HEK293 (cell line): ENCODE measurements around the gene MYZAP.
A peak's percentile ranks its signal among the peaks of the same experiment; 100 is the strongest.

Experiments used
- CTCF ChIA-PET: fragments of 350-600 bp; formaldehyde crosslinking; extraction: SDS; loops from one replicate; lab custom pipeline; 2021; ENCODE audit warnings: antibody characterized with exemption; lab: Yijun Ruan, JAX
- POLR2A ChIA-PET: fragments of 300-600 bp; formaldehyde crosslinking; extraction: SDS; loops from one replicate; lab custom pipeline; 2020; ENCODE audit warnings: antibody characterized with exemption, inconsistent platforms; lab: Yijun Ruan, JAX
- H3K27ac ChIP-seq: fragments of 200-500 bp; sonication (Bioruptor generic); 2 replicates; pipeline ENCODE4 v1.5.1; 2014; ENCODE audit warnings: low read depth, low read length, control low read depth, inconsistent platforms; ENCODE audit errors: extremely low read depth
- H3K36me3 ChIP-seq, 2 experiments: fragments of 200-500 bp in 1 of 2; sonication (Bioruptor generic) in 1 of 2; 1 replicate in 1 of 2; 2 replicates in 1 of 2; pipeline ENCODE4 v1.5.1; 2014 to 2017; ENCODE audit warnings: inconsistent platforms in 2 of 2, low read length in 2 of 2; ENCODE audit not compliant: control insufficient read depth in 2 of 2, insufficient read depth in 1 of 2
- H3K4me1 ChIP-seq: fragments of 200-500 bp; sonication (Bioruptor generic); 2 replicates; pipeline ENCODE4 v1.5.1; 2014; ENCODE audit warnings: mild to moderate bottlenecking, low read length, inconsistent platforms; ENCODE audit not compliant: control insufficient read depth, insufficient read depth
- H3K4me3 ChIP-seq: 2 replicates; pipeline ENCODE4 v1.5.1; 2011; ENCODE audit warnings: low read depth, mild to moderate bottlenecking, control low read depth, low read length, moderate library complexity
- H3K9me3 ChIP-seq: fragments of 200-500 bp; sonication (Bioruptor generic); 2 replicates; pipeline ENCODE4 v1.5.1; 2014; ENCODE audit warnings: low read depth, low read length, inconsistent platforms; ENCODE audit not compliant: control insufficient read depth, insufficient read depth
- BCL6B ChIP-seq: fragments of 450-650 bp; formaldehyde crosslinking; IDR thresholded peaks from 2 replicates; pipeline ENCODE4 v1.5.1; 2017; ENCODE audit warnings: missing biosample characterization, missing genetic modification characterization
- FEZF1 ChIP-seq: fragments of 450-650 bp; formaldehyde crosslinking; IDR thresholded peaks from 2 replicates; pipeline ENCODE4 v1.5.1; 2016; ENCODE audit warnings: missing biosample characterization, missing genetic modification characterization
- GFI1B ChIP-seq: fragments of 450-650 bp; formaldehyde crosslinking; IDR thresholded peaks from 2 replicates; pipeline ENCODE4 v1.5.1; 2016; ENCODE audit warnings: missing biosample characterization, missing genetic modification characterization
- OSR2 ChIP-seq: fragments of 450-650 bp; formaldehyde crosslinking; IDR thresholded peaks from 2 replicates; pipeline ENCODE4 v1.5.1; 2016; ENCODE audit warnings: missing biosample characterization, missing genetic modification characterization
- PRDM1 ChIP-seq: fragments of 450-650 bp; formaldehyde crosslinking; IDR thresholded peaks from 2 replicates; pipeline ENCODE4; 2016; ENCODE audit warnings: missing biosample characterization, missing genetic modification characterization
- SCRT2 ChIP-seq: fragments of 450-650 bp; formaldehyde crosslinking; IDR thresholded peaks from 2 replicates; pipeline ENCODE4 v1.5.1; 2016; ENCODE audit warnings: missing biosample characterization, missing genetic modification characterization
- ZBTB48 ChIP-seq: fragments of 450-650 bp; formaldehyde crosslinking; IDR thresholded peaks from 2 replicates; pipeline ENCODE4 v1.5.1; 2016; ENCODE audit warnings: missing biosample characterization, missing genetic modification characterization
- ZFP3 ChIP-seq: fragments of 450-650 bp; formaldehyde crosslinking; IDR thresholded peaks from 2 replicates; pipeline ENCODE4 v1.5.1; 2016; ENCODE audit warnings: low read depth, missing biosample characterization, missing genetic modification characterization
- ZNF10 ChIP-seq: fragments of 450-650 bp; formaldehyde crosslinking; IDR thresholded peaks from 2 replicates; pipeline ENCODE4 v1.5.1; 2017; ENCODE audit warnings: missing biosample characterization, missing genetic modification characterization
- ZNF2 ChIP-seq: fragments of 450-650 bp; formaldehyde crosslinking; IDR thresholded peaks from 2 replicates; pipeline ENCODE4 v1.5.1; 2016; ENCODE audit warnings: missing biosample characterization, missing genetic modification characterization
- ZNF266 ChIP-seq: fragments of 450-650 bp; formaldehyde crosslinking; IDR thresholded peaks from 2 replicates; pipeline ENCODE4 v1.5.1; 2016; ENCODE audit warnings: missing biosample characterization, missing genetic modification characterization, low read depth
- ZNF274 ChIP-seq, 2 experiments: fragments of 200-500 bp in 1 of 2; fragments of 450-650 bp in 1 of 2; sonication (Bioruptor generic) in 1 of 2; formaldehyde crosslinking in 1 of 2; IDR thresholded peaks; 2 replicates each; pipeline versions ENCODE4 v1.5.1 to v1.6.1; 2014 to 2016; ENCODE audit warnings: borderline replicate concordance in 1 of 2, inconsistent platforms in 1 of 2, low read length in 1 of 2, missing biosample characterization in 1 of 2, missing genetic modification characterization in 1 of 2
- ZNF394 ChIP-seq: fragments of 450-650 bp; formaldehyde crosslinking; IDR thresholded peaks from 2 replicates; pipeline ENCODE4 v1.5.1; 2016; ENCODE audit warnings: missing biosample characterization, missing genetic modification characterization, mild to moderate bottlenecking, moderate library complexity, borderline replicate concordance
- ZNF423 ChIP-seq: fragments of 450-650 bp; formaldehyde crosslinking; IDR thresholded peaks from 2 replicates; pipeline ENCODE4 v1.5.1; 2016; ENCODE audit warnings: missing biosample characterization, missing genetic modification characterization
- ZNF473 ChIP-seq: fragments of 450-650 bp; formaldehyde crosslinking; IDR thresholded peaks from 2 replicates; pipeline ENCODE4 v1.5.1; 2017; ENCODE audit warnings: missing biosample characterization, missing genetic modification characterization
- ZNF501 ChIP-seq: fragments of 450-650 bp; formaldehyde crosslinking; IDR thresholded peaks from 2 replicates; pipeline ENCODE4 v1.5.1; 2016; ENCODE audit warnings: missing biosample characterization, missing genetic modification characterization
- ZNF510 ChIP-seq: fragments of 450-650 bp; formaldehyde crosslinking; IDR thresholded peaks from 2 replicates; pipeline ENCODE4 v1.5.1; 2018; ENCODE audit warnings: mild to moderate bottlenecking, missing genetic modification characterization, missing biosample characterization; ENCODE audit not compliant: insufficient replicate concordance
- ZNF555 ChIP-seq: fragments of 450-650 bp; formaldehyde crosslinking; conservative IDR thresholded peaks from 2 replicates; pipeline ENCODE4 v1.5.1; 2017; ENCODE audit warnings: missing biosample characterization, mild to moderate bottlenecking, missing genetic modification characterization, inconsistent platforms
- ZNF561 ChIP-seq: fragments of 450-650 bp; IDR thresholded peaks from 2 replicates; pipeline ENCODE4 v1.5.1; 2018; ENCODE audit warnings: missing biosample characterization, missing genetic modification characterization, borderline replicate concordance
- ZNF571 ChIP-seq: fragments of 450-650 bp; formaldehyde crosslinking; IDR thresholded peaks from 2 replicates; pipeline ENCODE4 v1.5.0; 2017; ENCODE audit warnings: missing biosample characterization, missing genetic modification characterization
- ZNF600 ChIP-seq: fragments of 450-650 bp; formaldehyde crosslinking; IDR thresholded peaks from 2 replicates; pipeline ENCODE4 v1.5.1; 2016; ENCODE audit warnings: missing biosample characterization, missing genetic modification characterization
- ZNF624 ChIP-seq: fragments of 450-650 bp; formaldehyde crosslinking; IDR thresholded peaks from 2 replicates; pipeline ENCODE4 v1.5.1; 2017; ENCODE audit warnings: missing biosample characterization, missing genetic modification characterization
- ZNF677 ChIP-seq: fragments of 450-650 bp; IDR thresholded peaks from 2 replicates; pipeline ENCODE4 v1.5.0; 2018; ENCODE audit warnings: missing biosample characterization, mild to moderate bottlenecking, missing genetic modification characterization, moderate library complexity
- ZNF692 ChIP-seq: fragments of 450-650 bp; formaldehyde crosslinking; IDR thresholded peaks from 2 replicates; pipeline ENCODE4 v1.5.1; 2016; ENCODE audit warnings: missing biosample characterization, missing genetic modification characterization
- ZNF837 ChIP-seq: fragments of 450-650 bp; formaldehyde crosslinking; IDR thresholded peaks from 2 replicates; pipeline ENCODE4 v1.5.1; 2016; ENCODE audit warnings: missing biosample characterization, missing genetic modification characterization
- ZNF843 ChIP-seq: fragments of 450-650 bp; formaldehyde crosslinking; IDR thresholded peaks from 2 replicates; pipeline ENCODE4 v1.5.1; 2016; ENCODE audit warnings: missing biosample characterization, missing genetic modification characterization
- ZSCAN23 ChIP-seq: fragments of 450-650 bp; formaldehyde crosslinking; IDR thresholded peaks from 2 replicates; pipeline ENCODE4 v1.5.1; 2016; ENCODE audit warnings: missing biosample characterization, missing genetic modification characterization
- TF ChIP-seq, protein P1 (sequence below): fragments of 450-650 bp; formaldehyde crosslinking; IDR thresholded peaks from 2 replicates; pipeline ENCODE4 v1.5.1; 2016; ENCODE audit warnings: missing biosample characterization, missing genetic modification characterization
- TF ChIP-seq, protein P2 (sequence below): fragments of 450-650 bp; formaldehyde crosslinking; IDR thresholded peaks from 2 replicates; pipeline ENCODE4 v1.5.1; 2017; ENCODE audit warnings: missing biosample characterization, missing genetic modification characterization

Gene MYZAP

GRCh38 chr15:57696146-57696545 lies 104.4 kb downstream of the MYZAP start (continued):
- TF ChIP-seq, protein P1, sequence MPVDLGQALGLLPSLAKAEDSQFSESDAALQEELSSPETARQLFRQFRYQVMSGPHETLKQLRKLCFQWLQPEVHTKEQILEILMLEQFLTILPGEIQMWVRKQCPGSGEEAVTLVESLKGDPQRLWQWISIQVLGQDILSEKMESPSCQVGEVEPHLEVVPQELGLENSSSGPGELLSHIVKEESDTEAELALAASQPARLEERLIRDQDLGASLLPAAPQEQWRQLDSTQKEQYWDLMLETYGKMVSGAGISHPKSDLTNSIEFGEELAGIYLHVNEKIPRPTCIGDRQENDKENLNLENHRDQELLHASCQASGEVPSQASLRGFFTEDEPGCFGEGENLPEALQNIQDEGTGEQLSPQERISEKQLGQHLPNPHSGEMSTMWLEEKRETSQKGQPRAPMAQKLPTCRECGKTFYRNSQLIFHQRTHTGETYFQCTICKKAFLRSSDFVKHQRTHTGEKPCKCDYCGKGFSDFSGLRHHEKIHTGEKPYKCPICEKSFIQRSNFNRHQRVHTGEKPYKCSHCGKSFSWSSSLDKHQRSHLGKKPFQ (tag by site-specific recombination): no peak
- TF ChIP-seq ZNF423 (tag by site-specific recombination) (no peak), GFI1B (tag by site-specific recombination) (no peak), ZNF394 (tag by site-specific recombination) (no peak), ZSCAN23 (tag by site-specific recombination) (no peak)
- TF ChIP-seq, all 188 proteins: peak for 0

DNA sequence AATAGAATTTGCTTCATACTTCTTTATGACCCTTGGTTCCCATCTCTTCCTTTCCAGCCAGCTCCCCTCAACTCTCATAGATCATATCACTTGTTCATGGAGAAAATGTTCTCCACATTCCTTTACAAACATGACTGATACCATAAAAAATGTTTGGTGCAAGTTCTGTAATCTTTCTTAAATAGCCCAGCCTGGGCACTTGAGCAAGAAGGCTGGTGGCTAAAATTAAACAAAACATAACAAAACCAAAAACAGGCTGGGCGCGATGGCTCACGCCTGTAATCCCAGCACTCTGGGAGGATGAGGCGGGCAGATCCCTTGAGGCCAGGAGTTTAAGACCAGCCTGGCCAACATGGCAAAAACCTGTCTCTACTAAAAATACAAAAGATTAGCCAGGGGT lies 105.9 kb downstream of the MYZAP start:
- Histone ChIP-seq H3K27ac (no peak overlapping the region), H3K4me1 (peaks cover 27% of the 10 kb centered on the region), H3K4me3 (no peak overlapping the region), H3K36me3 (no peaks in the 10 kb centered on the region), H3K9me3 (no peaks in the 10 kb centered on the region)
- POLR2A ChIA-PET: interaction anchor here (0.7 kb wide), 1 partner anchor 9 kb away, joined by 3 read pairs; the partner anchor contains the start of gene POLR2M
- no peak for TF ChIP-seq ZNF692 (tag by site-specific recombination)
- no peak for TF ChIP-seq ZNF510 (tag by site-specific recombination)
- CTCF ChIA-PET: no interaction called here

- ChIA-PET CTCF (interaction anchor here (0.6 kb wide), 1 partner anchor 270 kb away, joined by 4 read pairs; no protein-coding TSS in a partner anchor), POLR2A (no interaction called here)
- no peak overlapping the region for H3K4me3 ChIP-seq
- H3K27ac ChIP-seq: no peak overlapping the region
- peaks cover 22% of the 10 kb centered on the region for H3K4me1 ChIP-seq
- H3K9me3 ChIP-seq: no peaks in the 10 kb centered on the region
- H3K36me3 ChIP-seq: no peaks in the 10 kb centered on the region
- TF ChIP-seq ZFP3 (tag by site-specific recombination) (no peak), ZNF501 (tag by site-specific recombination) (no peak), BCL6B (tag by site-specific recombination) (0 out of 2 replicates have a peak, but pooled peaks have one; percentile 25), ZNF555 (tag by site-specific recombination) (no peak), ZNF561 (tag by site-specific recombination) (no peak), ZNF843 (tag by site-specific recombination) (0 out of 2 replicates have a peak, but pooled peaks have one; percentile 50), ZNF473 (tag by site-specific recombination) (no peak), ZNF10 (0 out of 2 replicates have a peak, but pooled peaks have one; percentile 26), PRDM1 (tag by site-specific recombination) (no peak), ZNF624 (tag by site-specific recombination) (no peak), SCRT2 (no peak), ZNF677 (tag by site-specific recombination) (no peak), ZNF837 (no peak), ZNF600 (no peak), ZNF274 (IDR thresholded peaks at IDR 0.05; ENCODE audit: low read length) (no peak), ZNF274 (tag by site-specific recombination; IDR thresholded peaks at IDR 0.05; ENCODE audit: borderline replicate concordance) (no peak), ZNF2 (no peak), OSR2 (peak; percentile 79), ZNF571 (tag by site-specific recombination) (no peak), ZBTB48 (no peak), ZNF266 (tag by site-specific recombination) (no peak), FEZF1 (tag by site-specific recombination) (0 out of 2 replicates have a peak, but pooled peaks have one; percentile 18)
- TF ChIP-seq, protein P2, sequence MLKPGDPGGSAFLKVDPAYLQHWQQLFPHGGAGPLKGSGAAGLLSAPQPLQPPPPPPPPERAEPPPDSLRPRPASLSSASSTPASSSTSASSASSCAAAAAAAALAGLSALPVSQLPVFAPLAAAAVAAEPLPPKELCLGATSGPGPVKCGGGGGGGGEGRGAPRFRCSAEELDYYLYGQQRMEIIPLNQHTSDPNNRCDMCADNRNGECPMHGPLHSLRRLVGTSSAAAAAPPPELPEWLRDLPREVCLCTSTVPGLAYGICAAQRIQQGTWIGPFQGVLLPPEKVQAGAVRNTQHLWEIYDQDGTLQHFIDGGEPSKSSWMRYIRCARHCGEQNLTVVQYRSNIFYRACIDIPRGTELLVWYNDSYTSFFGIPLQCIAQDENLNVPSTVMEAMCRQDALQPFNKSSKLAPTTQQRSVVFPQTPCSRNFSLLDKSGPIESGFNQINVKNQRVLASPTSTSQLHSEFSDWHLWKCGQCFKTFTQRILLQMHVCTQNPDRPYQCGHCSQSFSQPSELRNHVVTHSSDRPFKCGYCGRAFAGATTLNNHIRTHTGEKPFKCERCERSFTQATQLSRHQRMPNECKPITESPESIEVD (tag by site-specific recombination): peak; percentile 64
These were observed 106.5 kb downstream of the MYZAP start for GRCh38 chr15:57698243-57698642.
